ENCODE measurements around the gene SLC2A13.
"Not testable (repeated sequence)": the region's sequence is repeated elsewhere in the genome, so short reads cannot be mapped to it uniquely, and the experiment has no call there.

The SLC2A13 gene

DNA sequence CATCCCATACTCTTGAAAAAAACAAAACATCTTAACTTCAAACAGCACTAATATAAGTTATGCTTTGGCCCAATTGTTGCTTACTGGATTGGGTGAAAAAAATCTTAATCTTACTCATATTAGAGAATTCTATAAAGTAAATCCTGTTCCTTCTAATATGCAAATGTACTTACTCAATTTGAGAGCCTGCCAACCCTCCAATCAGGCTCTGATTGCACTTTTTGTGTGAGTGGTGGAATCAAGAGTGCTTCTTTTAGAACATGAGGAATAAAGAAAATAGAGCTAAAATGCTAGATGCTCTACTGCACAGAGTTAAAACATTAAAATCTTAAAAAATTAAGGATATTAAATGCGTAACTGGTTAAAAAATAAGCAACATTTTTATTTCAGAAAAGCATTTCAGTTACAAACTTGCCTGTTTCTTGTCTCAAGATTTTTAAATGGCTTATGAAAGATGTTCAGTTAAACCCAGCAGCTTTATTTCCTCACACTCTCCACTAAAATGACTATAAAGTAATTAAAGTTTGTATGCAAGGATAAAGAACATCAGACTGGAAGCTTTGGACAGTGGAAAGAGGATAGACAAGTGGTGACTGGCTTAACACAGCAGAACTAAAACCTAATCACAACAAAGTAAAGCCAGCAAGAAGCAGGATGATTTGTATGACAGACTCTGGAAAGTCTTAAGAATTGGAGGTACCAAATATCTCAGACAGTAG is 177.5 kb downstream of the SLC2A13 start:
- DNase-seq (ENCODE audit: low read depth in 2 of 2), result no peak

DNA sequence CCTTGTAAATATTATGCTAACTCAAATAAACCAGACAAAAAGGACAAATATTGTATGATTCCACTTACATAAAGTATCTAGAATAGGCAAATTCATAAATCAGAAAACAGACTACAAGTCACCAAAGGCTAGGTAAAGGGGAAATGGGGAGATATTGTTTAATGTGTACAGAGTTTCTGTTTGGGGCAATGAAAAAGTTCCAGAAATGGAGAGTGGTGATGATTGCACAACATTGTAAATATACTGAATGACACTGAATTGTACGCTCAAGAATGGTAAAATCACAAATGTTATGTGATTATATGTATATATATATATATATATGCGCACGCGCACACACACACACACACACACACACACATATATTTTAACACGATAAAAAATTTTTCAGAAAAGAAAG is 182.5 kb downstream of the SLC2A13 start:
- DNase-seq (ENCODE audit: low read depth in 2 of 2), result no peak

DNA sequence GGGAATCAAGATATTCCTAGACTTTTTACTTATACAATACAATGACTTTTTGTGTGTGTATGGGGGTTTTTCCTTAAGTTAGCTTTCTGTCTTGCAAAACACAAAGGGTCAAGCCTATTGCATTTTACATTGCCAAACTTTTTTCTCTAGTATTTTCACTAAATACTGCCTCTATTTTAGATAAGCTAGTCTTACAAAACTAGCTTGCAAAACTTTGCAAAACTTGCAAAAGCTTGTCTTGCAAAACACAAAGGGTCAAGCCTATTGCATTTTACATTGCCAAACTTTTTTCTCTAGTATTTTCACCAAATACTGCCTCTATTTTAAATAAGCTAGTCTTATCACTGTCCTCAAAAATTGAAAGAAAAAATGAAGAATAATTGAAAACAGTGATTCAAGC is 183.3 kb downstream of the SLC2A13 start:
- DNase-seq (ENCODE audit: low read depth in 2 of 2), result not testable (repeated sequence)

DNA sequence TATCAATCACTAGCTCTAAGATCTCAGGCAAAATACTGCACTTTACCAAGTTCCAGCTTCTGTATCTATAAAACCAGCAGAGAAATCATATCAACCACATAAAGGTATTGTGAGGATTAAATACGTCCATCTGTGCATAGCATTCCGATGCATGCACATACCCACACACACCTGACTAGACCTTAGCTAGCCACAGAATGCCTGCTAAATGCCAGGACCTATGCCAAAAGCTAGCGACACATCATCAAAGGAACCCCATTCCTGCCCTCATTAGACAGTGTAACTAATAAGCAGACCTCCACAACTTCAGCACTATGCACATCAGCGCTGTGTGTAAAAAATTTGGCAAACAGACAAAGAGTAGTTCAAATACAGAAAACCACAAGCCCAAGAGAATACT is 185.2 kb downstream of the SLC2A13 start:
- no peak for DNase-seq (ENCODE audit: low read depth in 2 of 2)

DNA sequence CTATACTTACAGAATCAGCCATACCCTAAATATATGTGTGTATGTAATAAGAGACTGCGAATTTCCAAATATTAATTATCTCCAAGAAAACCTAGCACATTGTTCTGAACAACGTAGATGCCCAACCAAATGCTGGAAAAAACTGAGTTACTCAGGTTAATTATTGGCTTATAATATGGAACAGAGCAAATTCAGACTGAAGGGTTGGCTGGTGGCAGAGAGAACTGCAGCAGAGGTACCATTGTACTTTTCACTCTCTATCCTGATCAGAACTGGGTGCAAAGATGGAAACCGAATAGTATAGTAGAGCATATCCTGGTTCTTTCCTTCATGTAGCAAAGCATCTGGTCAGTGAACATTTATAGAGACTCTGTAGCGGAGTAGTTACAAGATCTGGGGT is 185.7 kb downstream of the SLC2A13 start:
- DNase-seq (ENCODE audit: low read depth in 2 of 2), result no peak

DNA sequence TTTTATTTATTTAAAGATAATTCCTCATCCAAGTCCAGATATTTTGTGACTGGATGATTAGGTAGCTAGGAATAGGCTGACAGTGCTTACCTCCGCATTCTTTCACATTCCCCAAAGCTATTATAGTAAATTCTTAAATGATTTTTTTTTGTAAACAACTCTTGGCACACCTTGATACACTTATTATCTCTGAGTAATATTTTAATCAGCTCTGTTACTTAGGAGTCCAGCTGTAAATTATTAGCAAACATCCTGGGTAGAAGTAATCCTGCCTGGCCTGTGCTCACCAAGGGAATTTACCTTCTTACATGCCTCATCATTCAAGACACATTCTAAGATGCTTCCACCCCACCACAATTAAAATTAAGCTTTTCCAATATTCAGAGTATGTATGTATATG is 186.1 kb downstream of the SLC2A13 start:
- DNase-seq (ENCODE audit: low read depth in 2 of 2), result no peak

DNA sequence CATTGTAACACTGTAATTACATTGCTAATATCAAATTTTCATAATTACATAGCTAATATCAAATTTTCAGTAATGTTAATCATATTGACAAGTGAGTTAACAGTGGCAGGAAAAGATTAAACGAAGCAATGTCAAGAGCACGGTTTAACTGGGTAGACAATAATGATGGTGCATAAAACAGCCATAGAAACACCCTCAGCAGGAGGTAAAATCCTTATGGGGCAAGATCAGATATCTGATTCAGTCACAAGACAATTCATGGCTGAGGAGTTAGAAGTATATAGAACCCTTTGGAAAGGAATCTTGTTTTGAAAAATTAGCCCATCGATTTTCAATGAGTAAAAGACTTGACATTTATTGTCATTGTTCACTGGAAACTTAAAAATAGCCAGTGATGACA is 190.6 kb downstream of the SLC2A13 start:
- DNase-seq (ENCODE audit: low read depth in 2 of 2), result no peak

DNA sequence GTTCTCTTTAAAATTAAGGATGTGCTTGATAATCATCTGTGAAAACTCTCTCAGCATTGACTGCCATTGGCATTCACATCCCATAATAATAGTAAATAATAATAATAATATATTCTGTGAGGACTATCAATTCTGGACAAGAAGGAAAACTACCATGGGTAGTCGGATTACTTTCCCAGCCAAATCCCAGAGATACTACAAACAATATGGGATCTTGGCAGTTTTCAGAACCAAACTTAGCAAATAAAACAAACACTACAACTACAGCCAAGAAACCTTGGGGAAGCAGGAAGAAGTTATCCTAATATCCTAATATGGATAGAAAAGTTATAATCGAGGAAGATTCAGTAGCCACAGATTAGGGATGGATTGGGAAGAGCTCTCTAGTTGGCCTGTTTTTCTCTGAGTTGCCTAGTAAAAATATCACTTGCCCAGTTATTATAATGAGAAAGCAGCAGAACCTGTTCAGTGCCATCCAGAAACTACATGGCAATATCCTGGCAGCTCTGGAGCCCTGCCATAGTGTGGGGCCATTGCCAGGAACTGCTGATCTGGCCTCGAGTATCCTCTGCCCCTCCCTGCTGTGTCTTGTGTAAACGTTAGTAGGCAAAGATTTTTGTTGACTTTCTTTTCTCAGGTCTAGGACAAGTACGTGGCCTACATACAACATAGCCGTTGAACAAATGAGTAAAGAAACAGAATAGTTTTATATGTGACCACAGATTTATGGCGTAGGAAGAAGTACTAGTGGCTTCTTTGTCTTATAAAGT is 193.5 kb downstream of the SLC2A13 start:
- DNase-seq (ENCODE audit: low read depth in 2 of 2), result no peak

DNA sequence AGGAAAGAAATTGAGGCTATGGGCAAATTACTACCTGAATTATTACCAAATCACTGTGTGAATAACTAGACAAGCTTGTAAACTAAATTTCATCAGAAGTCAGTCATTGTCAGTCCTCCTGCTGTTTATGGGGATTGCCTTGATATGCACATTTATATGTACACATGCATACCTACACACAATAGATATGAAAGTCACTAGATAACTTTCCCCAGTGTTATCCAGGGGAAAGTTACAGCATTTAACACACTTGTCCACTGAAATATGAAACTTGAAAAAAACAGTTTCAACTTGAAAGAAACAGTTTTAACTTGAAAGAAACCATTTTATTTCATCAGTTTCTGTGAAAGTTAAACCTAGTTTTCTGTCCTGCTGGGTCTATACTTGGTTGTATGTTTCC is 199.6 kb downstream of the SLC2A13 start:
- no peak for DNase-seq (ENCODE audit: low read depth in 2 of 2)

DNA sequence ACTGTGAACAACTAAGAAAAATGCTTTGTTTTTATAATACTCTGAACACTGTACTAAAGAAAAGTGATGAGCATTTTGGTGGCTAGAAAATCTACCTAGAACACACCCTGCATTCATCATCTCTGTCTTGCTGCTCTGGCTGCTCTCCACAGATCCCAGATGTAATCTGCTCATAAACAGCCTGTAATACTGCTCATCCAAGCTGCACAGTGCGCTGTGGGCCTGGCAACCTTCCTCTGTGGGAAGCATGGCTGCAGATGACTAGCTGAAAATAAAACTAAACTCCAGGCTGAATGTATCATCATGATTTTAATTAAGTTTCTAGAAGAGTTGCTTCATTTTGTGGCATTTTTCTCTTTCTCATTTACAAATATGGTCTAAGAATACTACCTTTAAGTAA is 200.7 kb downstream of the SLC2A13 start:
- DNase-seq (ENCODE audit: low read depth in 2 of 2), result no peak

DNA sequence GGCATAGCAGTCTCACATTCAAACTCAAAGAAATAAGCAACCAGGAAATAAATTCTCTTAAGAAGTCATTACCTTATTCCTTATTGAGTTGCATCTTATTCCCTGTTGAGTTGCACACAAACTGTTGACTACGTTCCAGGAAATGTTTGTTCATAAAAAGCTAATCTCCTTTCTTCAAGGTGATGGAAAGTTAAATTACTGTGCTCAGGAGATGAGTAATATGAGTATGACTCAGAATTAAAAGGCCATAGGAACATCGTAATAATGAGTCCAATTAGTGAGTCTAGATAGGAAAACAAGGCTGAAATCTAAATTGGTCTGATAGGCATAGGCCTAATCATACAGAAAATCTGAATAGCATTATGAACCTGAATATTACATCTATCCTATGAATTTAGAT is 203.1 kb downstream of the SLC2A13 start:
- no peak for DNase-seq (ENCODE audit: low read depth in 2 of 2)

DNA sequence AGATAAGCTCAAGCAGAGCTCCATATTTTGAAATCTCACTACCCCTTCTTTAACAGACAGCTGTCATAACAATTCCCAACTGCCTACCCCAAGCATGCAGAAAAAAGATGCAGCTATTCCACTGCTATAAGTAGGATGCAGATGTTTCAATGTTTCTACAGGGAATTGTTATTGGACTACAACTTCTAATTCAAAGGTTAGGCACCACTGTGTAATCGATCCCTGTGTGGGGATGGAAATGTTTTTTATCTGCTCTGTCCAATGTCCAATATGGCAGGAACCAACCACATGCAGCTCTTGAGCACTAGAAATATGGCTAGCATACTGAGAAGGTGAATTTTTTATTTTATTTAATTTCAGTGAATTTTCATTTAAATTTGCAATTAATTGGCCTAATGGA is 208.6 kb downstream of the SLC2A13 start:
- DNase-seq (ENCODE audit: low read depth in 2 of 2), result no peak

DNA sequence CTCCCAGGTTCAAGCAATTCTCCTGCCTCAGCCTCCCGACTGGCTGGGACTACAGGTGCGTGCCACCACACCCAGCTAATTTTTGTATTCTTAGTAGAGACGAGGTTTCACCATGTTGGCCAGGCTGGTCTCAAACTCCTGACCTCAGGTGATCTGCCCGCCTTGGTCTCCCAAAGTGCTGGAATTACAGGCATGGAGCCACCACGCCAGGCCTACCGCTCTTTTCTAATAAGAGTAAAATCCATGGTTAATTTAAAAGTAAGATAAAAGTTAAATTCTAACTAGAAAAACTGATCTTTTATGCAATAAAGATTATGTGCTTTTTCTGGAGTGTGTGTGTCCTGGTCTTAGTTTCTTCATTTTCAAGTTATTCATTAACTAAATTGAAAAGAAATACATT is 212.5 kb downstream of the SLC2A13 start:
- DNase-seq (ENCODE audit: low read depth in 2 of 2), result not testable (repeated sequence)

DNA sequence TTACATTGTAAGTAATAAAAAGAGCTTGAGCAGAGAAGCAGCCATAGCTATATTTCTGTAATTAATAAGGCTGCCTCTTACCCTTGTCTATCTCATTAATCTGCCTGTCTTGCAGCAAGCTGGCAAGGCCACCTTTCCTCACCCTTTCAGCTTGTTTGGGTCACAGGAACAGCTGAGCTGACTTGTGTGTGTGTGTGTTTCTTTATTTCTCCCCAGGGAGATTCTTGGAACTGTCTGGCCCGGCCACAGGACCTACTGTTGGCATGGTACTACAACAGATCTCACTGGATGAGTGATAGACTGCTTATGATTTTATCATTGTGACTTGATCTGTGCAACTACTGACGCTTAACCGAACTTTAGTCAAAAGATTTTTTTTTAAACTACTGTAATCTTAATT is 213.7 kb downstream of the SLC2A13 start:
- no peak for DNase-seq (ENCODE audit: low read depth in 2 of 2)

DNA sequence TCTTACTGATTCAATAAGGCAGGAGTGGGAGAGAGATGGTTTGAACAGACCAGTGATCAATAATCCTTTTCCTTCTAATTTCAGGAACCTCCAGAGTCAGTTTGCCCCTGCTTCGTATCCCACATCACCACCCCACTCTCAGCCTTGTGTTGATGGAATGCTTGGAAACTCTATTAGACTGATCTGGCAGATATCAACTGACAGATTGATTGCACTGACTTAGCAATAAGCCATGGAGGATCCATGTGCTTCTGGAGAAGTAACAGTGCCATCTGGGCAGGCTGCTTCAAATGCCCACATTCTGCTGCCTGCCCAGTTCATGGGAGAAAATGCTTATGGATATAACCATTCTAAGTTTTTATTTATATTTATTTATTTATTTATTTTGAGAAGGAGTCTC is 218.0 kb downstream of the SLC2A13 start:
- no peak for DNase-seq (ENCODE audit: low read depth in 2 of 2)

DNA sequence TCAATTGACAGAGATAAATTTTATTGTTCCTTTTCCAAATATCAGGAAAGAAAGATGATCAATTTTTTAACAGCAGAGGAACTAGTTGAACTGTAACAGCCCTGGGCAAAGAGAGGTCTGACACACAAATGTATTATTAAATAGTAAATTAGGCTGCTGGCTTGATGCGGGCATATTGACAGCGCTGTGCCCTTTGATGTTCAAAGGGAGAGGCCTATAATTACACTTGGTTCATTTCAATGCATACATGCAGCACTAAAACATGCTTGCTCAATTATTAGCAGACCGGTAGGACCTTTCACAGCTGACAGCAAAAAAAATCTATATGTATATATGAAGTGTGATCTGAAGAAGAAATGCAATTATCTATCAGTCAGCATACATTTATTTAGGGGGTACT is 219.8 kb downstream of the SLC2A13 start:
- no peak for DNase-seq (ENCODE audit: low read depth in 2 of 2)

DNA sequence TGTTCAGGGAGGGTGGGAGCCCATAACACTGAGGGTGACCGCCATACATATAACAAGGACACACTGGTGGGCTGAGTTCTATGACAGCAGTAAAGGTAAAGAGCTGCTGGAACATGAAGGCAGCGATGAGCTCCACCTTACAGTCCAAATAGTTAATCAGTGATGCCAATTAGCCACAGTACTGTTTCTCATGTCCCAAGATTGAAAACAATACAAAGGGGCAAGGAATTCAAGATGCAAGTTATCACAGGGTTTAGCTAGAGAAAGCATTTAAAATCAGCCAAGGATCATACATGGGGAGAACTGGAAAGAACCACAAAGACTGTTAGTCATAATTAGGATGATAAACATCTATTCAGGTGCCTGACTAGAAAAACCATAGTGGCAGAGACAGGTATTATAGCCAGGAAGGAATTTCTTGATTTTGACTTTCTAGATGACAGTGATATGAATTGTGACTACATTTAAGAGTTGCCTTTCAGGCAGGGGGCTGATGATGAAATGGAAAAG is 221.2 kb downstream of the SLC2A13 start:
- no peak for DNase-seq (ENCODE audit: low read depth in 2 of 2)

DNA sequence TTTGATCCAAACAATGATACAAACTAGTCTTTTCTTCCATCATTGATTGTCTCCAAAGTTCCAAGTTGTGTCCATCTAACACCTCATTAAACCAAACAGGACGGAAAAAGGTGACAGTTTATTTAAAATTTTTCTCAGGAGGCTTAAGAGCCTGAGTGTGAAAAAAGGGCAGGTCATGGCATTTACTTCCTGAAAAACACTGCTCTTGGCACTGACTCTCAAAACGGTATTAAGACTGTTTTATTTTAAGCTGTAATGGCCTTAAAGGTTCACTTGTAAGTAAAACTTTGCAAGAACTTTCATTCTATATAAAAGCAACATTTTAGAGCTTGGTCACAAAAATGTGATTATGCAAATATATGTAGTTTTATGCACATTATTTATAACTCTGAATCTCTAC is 222.5 kb downstream of the SLC2A13 start:
- DNase-seq (ENCODE audit: low read depth in 2 of 2), result no peak

DNA sequence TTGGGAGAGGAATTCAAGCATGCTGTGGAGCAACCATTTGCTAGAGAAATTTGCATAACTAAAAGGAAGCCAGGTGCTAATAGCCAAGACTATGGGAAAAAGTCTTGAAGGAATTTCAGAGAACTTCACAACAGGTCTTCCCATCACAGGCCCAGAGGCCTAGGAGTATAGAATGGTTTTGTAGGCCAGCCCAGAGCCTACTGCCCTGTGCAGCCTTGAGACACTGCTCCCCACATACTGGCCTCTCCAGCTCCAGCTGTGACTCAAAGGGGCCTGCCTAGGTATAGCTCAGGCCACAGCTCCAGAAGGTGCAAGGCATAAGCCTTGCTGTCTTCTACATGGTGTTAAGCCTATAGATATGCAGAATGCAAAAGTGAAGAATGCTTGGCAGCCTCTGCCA is 227.1 kb downstream of the SLC2A13 start:
- DNase-seq (ENCODE audit: low read depth in 2 of 2), result no peak

DNA sequence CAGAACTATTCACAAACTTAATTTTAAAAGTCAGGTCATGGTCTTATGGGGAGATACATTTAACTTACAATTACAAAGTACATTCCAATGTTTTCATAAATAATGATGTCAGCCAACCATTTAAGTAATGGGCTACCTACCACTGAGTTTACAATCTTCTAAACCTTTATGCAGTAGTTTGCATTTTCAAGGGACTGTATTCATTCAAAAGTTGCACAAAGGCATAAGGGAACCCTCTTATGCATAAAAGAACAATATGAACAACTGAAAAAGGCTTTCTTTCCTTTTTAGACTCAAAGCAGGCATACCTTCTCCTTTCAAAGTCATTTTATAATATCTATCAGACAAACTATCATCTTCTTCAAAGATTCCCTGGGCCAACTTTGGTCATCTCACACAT is 230.2 kb downstream of the SLC2A13 start:
- DNase-seq (ENCODE audit: low read depth in 2 of 2), result no peak

DNA sequence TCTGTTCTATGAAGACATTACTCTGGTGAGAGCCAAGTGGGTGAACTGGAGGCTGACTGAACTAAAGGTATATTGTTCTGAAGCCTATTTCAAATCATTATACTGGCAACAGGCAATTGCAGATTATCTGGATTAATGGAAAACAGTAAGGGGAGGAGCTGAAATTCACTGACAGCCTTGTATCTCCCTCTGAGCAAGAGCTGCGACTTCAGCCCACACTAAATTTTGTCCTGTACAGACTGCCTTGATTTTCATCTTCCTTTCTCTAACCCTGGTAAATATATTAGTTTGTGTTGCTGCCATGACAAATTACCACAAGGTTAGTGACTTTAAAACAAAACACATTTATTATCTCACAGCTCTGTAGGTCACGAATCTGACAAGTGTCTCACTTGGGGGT is 231.1 kb downstream of the SLC2A13 start:
- DNase-seq (ENCODE audit: low read depth in 2 of 2), result no peak

DNA sequence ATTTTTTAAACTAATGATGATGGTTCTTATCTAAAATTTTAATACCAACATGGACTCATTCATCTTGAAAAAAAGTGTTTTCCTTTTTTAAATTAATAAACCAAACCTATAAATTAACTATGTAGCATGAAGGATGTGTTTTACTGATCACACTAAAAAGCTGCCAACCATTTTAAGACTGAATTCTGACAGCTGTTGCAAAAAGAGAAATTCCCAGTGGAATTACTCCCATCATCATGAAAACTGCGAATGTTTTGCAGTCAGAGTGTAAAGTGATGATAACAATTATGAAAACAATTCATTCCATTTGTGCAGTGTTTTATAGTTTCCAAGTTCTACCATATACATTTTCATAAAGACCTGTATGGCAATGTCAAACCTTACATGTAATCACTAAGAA is 232.8 kb downstream of the SLC2A13 start:
- no peak for DNase-seq (ENCODE audit: low read depth in 2 of 2)

DNA sequence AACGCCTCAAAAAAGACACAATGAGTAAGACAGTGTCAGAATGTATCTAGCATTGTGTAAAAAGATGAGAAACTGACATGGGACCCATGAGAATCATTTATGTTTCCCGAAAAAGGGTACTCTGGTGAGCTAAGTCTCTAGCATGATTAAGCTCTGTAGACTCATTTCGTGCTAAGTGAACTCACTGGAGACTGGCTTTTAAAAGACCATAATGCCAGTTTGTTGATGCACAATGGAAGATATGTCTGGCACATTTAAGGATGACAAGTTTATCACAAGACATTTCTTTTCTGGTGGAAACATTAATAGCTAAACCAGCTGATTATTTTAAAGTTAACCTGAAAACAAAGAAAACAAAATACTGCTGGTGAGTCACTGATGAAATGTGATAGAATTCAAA is 233.5 kb downstream of the SLC2A13 start:
- no peak for DNase-seq (ENCODE audit: low read depth in 2 of 2)

Data from stimulated activated CD4-positive, alpha-beta T cell treated with anti-CD3 and anti-CD28 coated beads, Interleukin-1b, Interleukin-23, amount 100 ng/mL, for 1 hour (primary cell).